HepG2 (cell line): ENCODE results near the gene ZNF546. TPM values are rescaled to one million over a fixed set of nuclear protein-coding genes. Genes with fewer than 3 reads are reported as not detected.

Experiments
- GZF1 ChIP-seq: sonication (generic); formaldehyde crosslinking; IDR thresholded peaks from 2 replicates; pipeline ENCODE4 v1.5.1; 2020; ENCODE audit warnings: mild to moderate bottlenecking, missing genetic modification reagents
- MIER2 ChIP-seq: IDR thresholded peaks from 2 replicates; pipeline ENCODE4 v1.6.1; 2016; ENCODE audit warnings: missing biosample characterization, missing genetic modification reagents
- NFKB2 ChIP-seq: sonication (generic); formaldehyde crosslinking; IDR thresholded peaks from 2 replicates; pipeline ENCODE4 v1.4.0; 2020; ENCODE audit warnings: missing genetic modification reagents, borderline replicate concordance
- PCBP1 ChIP-seq: fragments of 200-400 bp; formaldehyde crosslinking; IDR thresholded peaks from 2 replicates; pipeline ENCODE4 v1.6.1; 2017; ENCODE audit warnings: mild to moderate bottlenecking, low read depth, low read length, borderline replicate concordance
- REPIN1 ChIP-seq: sonication (generic); formaldehyde crosslinking; IDR thresholded peaks from 2 replicates; pipeline ENCODE4 v1.8.0; 2022; ENCODE audit warnings: missing genetic modification reagents, low read depth, mild to moderate bottlenecking, borderline replicate concordance
- SMAD9 ChIP-seq: sonication (generic); formaldehyde crosslinking; IDR thresholded peaks from 2 replicates; pipeline ENCODE4 v1.5.1; 2020; ENCODE audit warnings: mild to moderate bottlenecking, missing genetic modification reagents
- TBX3 ChIP-seq: fragments of 450-650 bp; IDR thresholded peaks from 2 replicates; pipeline ENCODE4 v1.6.1; 2017; ENCODE audit warnings: antibody characterized with exemption, mild to moderate bottlenecking, inconsistent platforms, borderline replicate concordance
- TEAD2 ChIP-seq: sonication (generic); formaldehyde crosslinking; IDR thresholded peaks from 2 replicates; pipeline ENCODE4 v1.9.0; 2021; ENCODE audit warnings: missing genetic modification reagents
- ZC3H13 ChIP-seq: sonication (generic); formaldehyde crosslinking; IDR thresholded peaks from 2 replicates; pipeline ENCODE4 v1.8.1; 2023; ENCODE audit warnings: mild to moderate bottlenecking, missing genetic modification reagents, moderate library complexity
- ZNF143 ChIP-seq: sonication (generic); formaldehyde crosslinking; IDR thresholded peaks from 2 replicates; pipeline ENCODE4 v1.4.0; 2020; ENCODE audit warnings: missing genetic modification reagents
- ZNF562 ChIP-seq: sonication (generic); formaldehyde crosslinking; IDR thresholded peaks from 2 replicates; pipeline ENCODE4 v1.8.0; 2022; ENCODE audit warnings: missing genetic modification reagents, borderline replicate concordance
- ZNF598 ChIP-seq: sonication (generic); formaldehyde crosslinking; IDR thresholded peaks from 2 replicates; pipeline ENCODE4 v1.5.1; 2020; ENCODE audit warnings: mild to moderate bottlenecking, missing genetic modification reagents, borderline replicate concordance
- ZNF678 ChIP-seq: sonication (generic); formaldehyde crosslinking; IDR thresholded peaks from 2 replicates; pipeline ENCODE4 v1.4.0; 2020; ENCODE audit warnings: mild to moderate bottlenecking, missing genetic modification reagents
- ZNF776 ChIP-seq: sonication (generic); formaldehyde crosslinking; IDR thresholded peaks from 2 replicates; pipeline ENCODE4 v1.4.0; 2020; ENCODE audit warnings: mild to moderate bottlenecking, missing genetic modification reagents
- polyA plus RNA-seq, 8 experiments: library from polyadenylated mRNA; depleted of rRNA in 3 of 8; stranded (reverse) in 7 of 8; unstranded in 1 of 8; fragments of >200 nt; fragmentation: Illumina TruSeq in 4 of 8; extraction: Trizol in 4 of 8; gene quantifications; 2 replicates each; pipeline versions ENCODE4 v1.2.1 to v1.2.3, GENCODE V29; 2011 to 2016; ENCODE audit warnings: low read depth in 4 of 8, missing spikeins in 1 of 8, mixed read lengths in 1 of 8; ENCODE audit not compliant: insufficient read depth in 1 of 8
- total RNA-seq, 5 experiments: library from RNA; depleted of rRNA; stranded (reverse); fragments of >200 nt; fragmentation: Illumina TruSeq; extraction: Trizol; gene quantifications; 2 replicates each; pipeline ENCODE4 v1.2.3, GENCODE V29; 2016; ENCODE audit warnings: low read depth in 1 of 5
- TF ChIP-seq, protein P1 (sequence below): sonication (generic); formaldehyde crosslinking; IDR thresholded peaks from 2 replicates; pipeline ENCODE4 v1.5.1; 2020; ENCODE audit warnings: missing genetic modification reagents, mild to moderate bottlenecking, borderline replicate concordance
- TF ChIP-seq, protein P2 (sequence below): sonication (generic); formaldehyde crosslinking; IDR thresholded peaks from 2 replicates; pipeline ENCODE4 v1.5.0; 2020; ENCODE audit warnings: missing genetic modification reagents
- TF ChIP-seq, protein P3 (sequence below): IDR thresholded peaks from 2 replicates; pipeline ENCODE4 v1.6.1; 2018; ENCODE audit warnings: missing genetic modification reagents
- TF ChIP-seq, protein P4 (sequence below): sonication (generic); formaldehyde crosslinking; IDR thresholded peaks from 2 replicates; pipeline ENCODE4 v1.4.0; 2020; ENCODE audit warnings: low read depth, mild to moderate bottlenecking, missing genetic modification reagents
- TF ChIP-seq, protein P5 (sequence below): sonication (generic); formaldehyde crosslinking; IDR thresholded peaks from 2 replicates; pipeline ENCODE4 v1.8.1; 2022; ENCODE audit warnings: mild to moderate bottlenecking, missing genetic modification reagents
- TF ChIP-seq, protein P6 (sequence below): IDR thresholded peaks from 2 replicates; pipeline ENCODE4 v1.6.1; 2012; ENCODE audit warnings: low read depth, low read length, improper control_type of control experiment

ZNF546 gene
- total and polyA plus RNA-seq, 2 of the 13 experiments (the other 11 are each of a cell fraction or from before 2014, with no cell fraction given), result 2.2 to 4.1 TPM

DNA sequence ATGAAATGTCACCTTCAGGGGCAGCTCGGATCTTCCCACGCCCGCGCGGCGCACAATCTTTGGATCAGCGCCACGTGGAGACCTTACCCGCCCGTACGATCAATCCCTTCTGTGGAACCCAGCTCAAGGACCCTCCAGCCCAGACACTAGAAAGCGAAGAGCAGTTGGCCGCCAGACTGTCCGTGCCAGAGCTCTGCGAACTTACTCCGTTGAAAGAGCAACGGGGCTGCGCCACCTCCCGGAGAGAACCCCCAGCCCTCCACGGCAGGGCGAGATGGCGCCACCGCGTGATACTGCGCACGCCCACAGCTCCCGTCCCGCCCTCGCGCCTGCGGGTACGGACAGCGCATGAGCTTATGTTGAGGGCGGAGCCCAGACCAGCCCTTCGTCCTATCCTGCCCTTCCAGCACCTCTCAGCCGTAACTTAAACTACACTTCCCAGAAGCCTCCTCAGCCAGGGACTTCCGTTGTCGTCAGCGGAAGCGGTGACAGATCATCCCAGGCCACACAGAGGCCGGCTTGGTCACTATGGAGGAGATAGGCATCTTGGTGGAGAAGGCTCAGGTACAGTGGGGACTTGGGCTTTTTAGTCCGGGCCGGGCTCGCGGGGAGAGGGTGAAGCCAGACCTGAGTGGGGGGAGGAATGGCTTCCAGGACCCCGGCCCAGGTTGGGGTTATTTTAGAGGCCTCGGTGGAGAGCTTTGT lies 26.0 kb upstream of the ZNF546 start, which contains the start of gene PSMC4 (continued):
- TF ChIP-seq REPIN1 (CRISPR knock-in tag) (peak; percentile 78; the same call in 1 of the 2 replicates), ZNF143 (CRISPR knock-in tag) (peak; percentile 99), SMAD9 (CRISPR knock-in tag) (no peak), ZNF776 (CRISPR knock-in tag) (peak; percentile 71; the same call in 1 of the 2 replicates), ZNF678 (no peak), ZNF562 (CRISPR knock-in tag) (no peak), TEAD2 (CRISPR knock-in tag) (no peak), GZF1 (CRISPR knock-in tag) (no peak), MIER2 (CRISPR knock-in tag) (peak; percentile 83), ZNF598 (peak; percentile 66; the same call in 1 of the 2 replicates), TBX3 (no peak), ZC3H13 (CRISPR knock-in tag) (no peak), PCBP1 (no peak), NFKB2 (peak; percentile 96; the same call in 1 of the 2 replicates)
- TF ChIP-seq, protein P1, sequence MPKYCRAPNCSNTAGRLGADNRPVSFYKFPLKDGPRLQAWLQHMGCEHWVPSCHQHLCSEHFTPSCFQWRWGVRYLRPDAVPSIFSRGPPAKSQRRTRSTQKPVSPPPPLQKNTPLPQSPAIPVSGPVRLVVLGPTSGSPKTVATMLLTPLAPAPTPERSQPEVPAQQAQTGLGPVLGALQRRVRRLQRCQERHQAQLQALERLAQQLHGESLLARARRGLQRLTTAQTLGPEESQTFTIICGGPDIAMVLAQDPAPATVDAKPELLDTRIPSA (CRISPR knock-in tag), result no peak
- TF ChIP-seq, protein P2, sequence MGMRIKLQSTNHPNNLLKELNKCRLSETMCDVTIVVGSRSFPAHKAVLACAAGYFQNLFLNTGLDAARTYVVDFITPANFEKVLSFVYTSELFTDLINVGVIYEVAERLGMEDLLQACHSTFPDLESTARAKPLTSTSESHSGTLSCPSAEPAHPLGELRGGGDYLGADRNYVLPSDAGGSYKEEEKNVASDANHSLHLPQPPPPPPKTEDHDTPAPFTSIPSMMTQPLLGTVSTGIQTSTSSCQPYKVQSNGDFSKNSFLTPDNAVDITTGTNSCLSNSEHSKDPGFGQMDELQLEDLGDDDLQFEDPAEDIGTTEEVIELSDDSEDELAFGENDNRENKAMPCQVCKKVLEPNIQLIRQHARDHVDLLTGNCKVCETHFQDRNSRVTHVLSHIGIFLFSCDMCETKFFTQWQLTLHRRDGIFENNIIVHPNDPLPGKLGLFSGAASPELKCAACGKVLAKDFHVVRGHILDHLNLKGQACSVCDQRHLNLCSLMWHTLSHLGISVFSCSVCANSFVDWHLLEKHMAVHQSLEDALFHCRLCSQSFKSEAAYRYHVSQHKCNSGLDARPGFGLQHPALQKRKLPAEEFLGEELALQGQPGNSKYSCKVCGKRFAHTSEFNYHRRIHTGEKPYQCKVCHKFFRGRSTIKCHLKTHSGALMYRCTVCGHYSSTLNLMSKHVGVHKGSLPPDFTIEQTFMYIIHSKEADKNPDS, result no peak
- TF ChIP-seq, protein P3, sequence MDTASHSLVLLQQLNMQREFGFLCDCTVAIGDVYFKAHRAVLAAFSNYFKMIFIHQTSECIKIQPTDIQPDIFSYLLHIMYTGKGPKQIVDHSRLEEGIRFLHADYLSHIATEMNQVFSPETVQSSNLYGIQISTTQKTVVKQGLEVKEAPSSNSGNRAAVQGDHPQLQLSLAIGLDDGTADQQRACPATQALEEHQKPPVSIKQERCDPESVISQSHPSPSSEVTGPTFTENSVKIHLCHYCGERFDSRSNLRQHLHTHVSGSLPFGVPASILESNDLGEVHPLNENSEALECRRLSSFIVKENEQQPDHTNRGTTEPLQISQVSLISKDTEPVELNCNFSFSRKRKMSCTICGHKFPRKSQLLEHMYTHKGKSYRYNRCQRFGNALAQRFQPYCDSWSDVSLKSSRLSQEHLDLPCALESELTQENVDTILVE (CRISPR knock-in tag), result peak; percentile 94
- TF ChIP-seq, protein P4, sequence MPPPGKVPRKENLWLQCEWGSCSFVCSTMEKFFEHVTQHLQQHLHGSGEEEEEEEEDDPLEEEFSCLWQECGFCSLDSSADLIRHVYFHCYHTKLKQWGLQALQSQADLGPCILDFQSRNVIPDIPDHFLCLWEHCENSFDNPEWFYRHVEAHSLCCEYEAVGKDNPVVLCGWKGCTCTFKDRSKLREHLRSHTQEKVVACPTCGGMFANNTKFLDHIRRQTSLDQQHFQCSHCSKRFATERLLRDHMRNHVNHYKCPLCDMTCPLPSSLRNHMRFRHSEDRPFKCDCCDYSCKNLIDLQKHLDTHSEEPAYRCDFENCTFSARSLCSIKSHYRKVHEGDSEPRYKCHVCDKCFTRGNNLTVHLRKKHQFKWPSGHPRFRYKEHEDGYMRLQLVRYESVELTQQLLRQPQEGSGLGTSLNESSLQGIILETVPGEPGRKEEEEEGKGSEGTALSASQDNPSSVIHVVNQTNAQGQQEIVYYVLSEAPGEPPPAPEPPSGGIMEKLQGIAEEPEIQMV (CRISPR knock-in tag), result no peak
- TF ChIP-seq, protein P5, sequence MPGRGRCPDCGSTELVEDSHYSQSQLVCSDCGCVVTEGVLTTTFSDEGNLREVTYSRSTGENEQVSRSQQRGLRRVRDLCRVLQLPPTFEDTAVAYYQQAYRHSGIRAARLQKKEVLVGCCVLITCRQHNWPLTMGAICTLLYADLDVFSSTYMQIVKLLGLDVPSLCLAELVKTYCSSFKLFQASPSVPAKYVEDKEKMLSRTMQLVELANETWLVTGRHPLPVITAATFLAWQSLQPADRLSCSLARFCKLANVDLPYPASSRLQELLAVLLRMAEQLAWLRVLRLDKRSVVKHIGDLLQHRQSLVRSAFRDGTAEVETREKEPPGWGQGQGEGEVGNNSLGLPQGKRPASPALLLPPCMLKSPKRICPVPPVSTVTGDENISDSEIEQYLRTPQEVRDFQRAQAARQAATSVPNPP, result no peak
- TF ChIP-seq, protein P6, sequence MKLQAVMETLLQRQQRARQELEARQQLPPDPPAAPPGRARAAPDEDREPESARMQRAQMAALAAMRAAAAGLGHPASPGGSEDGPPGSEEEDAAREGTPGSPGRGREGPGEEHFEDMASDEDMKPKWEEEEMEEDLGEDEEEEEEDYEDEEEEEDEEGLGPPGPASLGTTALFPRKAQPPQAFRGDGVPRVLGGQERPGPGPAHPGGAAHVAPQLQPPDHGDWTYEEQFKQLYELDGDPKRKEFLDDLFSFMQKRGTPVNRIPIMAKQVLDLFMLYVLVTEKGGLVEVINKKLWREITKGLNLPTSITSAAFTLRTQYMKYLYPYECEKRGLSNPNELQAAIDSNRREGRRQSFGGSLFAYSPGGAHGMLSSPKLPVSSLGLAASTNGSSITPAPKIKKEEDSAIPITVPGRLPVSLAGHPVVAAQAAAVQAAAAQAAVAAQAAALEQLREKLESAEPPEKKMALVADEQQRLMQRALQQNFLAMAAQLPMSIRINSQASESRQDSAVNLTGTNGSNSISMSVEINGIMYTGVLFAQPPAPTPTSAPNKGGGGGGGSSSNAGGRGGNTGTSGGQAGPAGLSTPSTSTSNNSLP, result no peak
